Muscle layer of duodenum (tissue), 2 donors: ENCODE results near the gene ZNF689.
"Not testable (repeated sequence)": the region's sequence is repeated elsewhere in the genome, so short reads cannot be mapped to it uniquely, and the experiment has no call there.

Experiments
- H3K27ac ChIP-seq: one replicate; pipeline ENCODE4 v1.7.0; 2013; ENCODE audit warnings: mild to moderate bottlenecking, low read length
- H3K27me3 ChIP-seq: one replicate; pipeline ENCODE4 v1.7.0; 2013; ENCODE audit warnings: low read depth, mild to moderate bottlenecking, control low read depth, low read length
- H3K36me3 ChIP-seq, 2 donors: one replicate each; pipeline ENCODE4 v1.7.0; 2013; ENCODE audit warnings: low read length in 2 of 2, control low read depth in 1 of 2, mild to moderate bottlenecking in 1 of 2; ENCODE audit not compliant: insufficient read depth in 2 of 2, control insufficient read depth in 1 of 2
- H3K4me1 ChIP-seq, 2 donors: one replicate each; pipeline ENCODE4 v1.7.0; 2013; ENCODE audit warnings: low read length in 2 of 2, mild to moderate bottlenecking in 2 of 2, control low read depth in 1 of 2, moderate library complexity in 1 of 2; ENCODE audit not compliant: insufficient read depth in 2 of 2, control insufficient read depth in 1 of 2
- H3K4me3 ChIP-seq, 2 donors: one replicate each; pipeline ENCODE4 v1.7.0; 2013; ENCODE audit warnings: low read length in 2 of 2, low read depth in 1 of 2, mild to moderate bottlenecking in 1 of 2
- H3K9me3 ChIP-seq, 2 donors: one replicate each; pipeline ENCODE4 v1.7.0; 2013; ENCODE audit warnings: low read length in 2 of 2, control low read depth in 1 of 2, mild to moderate bottlenecking in 1 of 2; ENCODE audit not compliant: control insufficient read depth in 1 of 2
- donor health status: healthy.

The ZNF689 gene

GRCh38 chr16:30609002-30609925 is 925 bp downstream of the ZNF689 start:
- peak overlapping the region; percentile 91 to 94 for H3K4me3 ChIP-seq
- peaks cover 6 to 24% of the 10 kb centered on the region in 2 donors for H3K4me1 ChIP-seq
- no peaks in the 10 kb centered on the region for H3K9me3 ChIP-seq
- peak overlapping the region; percentile 94 for H3K27ac ChIP-seq
- H3K27me3 ChIP-seq: no peaks in the 10 kb centered on the region
- H3K36me3 ChIP-seq: peaks cover under 1 to 17% of the 10 kb centered on the region in 2 donors

- Histone ChIP-seq H3K27ac (no peak overlapping the region), H3K4me1 (peaks cover 19 to 43% of the 10 kb centered on the region in 2 donors), H3K9me3 (no peaks in the 10 kb centered on the region), H3K36me3 (peaks cover 11 to 32% of the 10 kb centered on the region in 2 donors), H3K27me3 (no peaks in the 10 kb centered on the region), H3K4me3 (no peak overlapping the region)
Measured at GRCh38 chr16:30606004-30606403, 4.2 kb downstream of the ZNF689 start.

GRCh38 chr16:30605158-30605557 is 5.0 kb downstream of the ZNF689 start:
- Histone ChIP-seq H3K4me1 (peaks cover 19 to 40% of the 10 kb centered on the region in 2 donors), H3K27me3 (no peaks in the 10 kb centered on the region), H3K36me3 (peaks cover 11 to 32% of the 10 kb centered on the region in 2 donors), H3K27ac (no peak overlapping the region), H3K9me3 (no peaks in the 10 kb centered on the region), H3K4me3 (no peak overlapping the region)

GRCh38 chr16:30604316-30604947 is 5.8 kb downstream of the ZNF689 start:
- H3K36me3 ChIP-seq: peaks cover 11 to 32% of the 10 kb centered on the region in 2 donors
- H3K27me3 ChIP-seq: no peaks in the 10 kb centered on the region
- no peaks in the 10 kb centered on the region for H3K9me3 ChIP-seq
- no peak overlapping the region for H3K4me3 ChIP-seq
- H3K27ac ChIP-seq: no peak overlapping the region
- H3K4me1 ChIP-seq: peaks cover 19 to 40% of the 10 kb centered on the region in 2 donors

GRCh38 chr16:30603945-30604315 is 6.3 kb downstream of the ZNF689 start:
- peaks cover 17 to 35% of the 10 kb centered on the region in 2 donors for H3K4me1 ChIP-seq
- peaks cover 11 to 32% of the 10 kb centered on the region in 2 donors for H3K36me3 ChIP-seq
- H3K27ac ChIP-seq: peak overlapping the region; percentile 27
- no peaks in the 10 kb centered on the region for H3K27me3 ChIP-seq
- no peak overlapping the region for H3K4me3 ChIP-seq
- H3K9me3 ChIP-seq: no peaks in the 10 kb centered on the region

GRCh38 chr16:30602616-30603277 is 7.4 kb downstream of the ZNF689 start:
- Histone ChIP-seq H3K27ac (peak overlapping the region; percentile 27), H3K4me3 (no peak overlapping the region), H3K36me3 (peaks cover 11 to 27% of the 10 kb centered on the region in 2 donors), H3K9me3 (no peaks in the 10 kb centered on the region), H3K27me3 (no peaks in the 10 kb centered on the region), H3K4me1 (peaks cover 13 to 28% of the 10 kb centered on the region in 2 donors)

- peaks cover 11 to 27% of the 10 kb centered on the region in 2 donors for H3K36me3 ChIP-seq
- H3K27me3 ChIP-seq: no peaks in the 10 kb centered on the region
- peaks cover 13 to 28% of the 10 kb centered on the region in 2 donors for H3K4me1 ChIP-seq
- H3K27ac ChIP-seq: peak overlapping the region; percentile 14
- H3K9me3 ChIP-seq: no peaks in the 10 kb centered on the region
- no peak overlapping the region for H3K4me3 ChIP-seq
Measured at GRCh38 chr16:30601966-30602365, 8.2 kb downstream of the ZNF689 start.

GRCh38 chr16:30600929-30601328 is 9.3 kb downstream of the ZNF689 start:
- H3K9me3 ChIP-seq: no peaks in the 10 kb centered on the region
- H3K27me3 ChIP-seq: no peaks in the 10 kb centered on the region
- H3K27ac ChIP-seq: no peak overlapping the region
- peaks cover 11 to 27% of the 10 kb centered on the region in 2 donors for H3K36me3 ChIP-seq
- no peak overlapping the region for H3K4me3 ChIP-seq
- H3K4me1 ChIP-seq: peaks cover 13 to 28% of the 10 kb centered on the region in 2 donors

GRCh38 chr16:30600215-30600614 is 10.0 kb downstream of the ZNF689 start:
- H3K27me3 ChIP-seq: no peaks in the 10 kb centered on the region
- H3K27ac ChIP-seq: no peak overlapping the region
- H3K4me1 ChIP-seq: peaks cover 13 to 28% of the 10 kb centered on the region in 2 donors
- H3K36me3 ChIP-seq: peaks cover 11 to 24% of the 10 kb centered on the region in 2 donors
- no peaks in the 10 kb centered on the region for H3K9me3 ChIP-seq
- no peak overlapping the region for H3K4me3 ChIP-seq

GRCh38 chr16:30592871-30593270 is 17.3 kb downstream of the ZNF689 start:
- no peak overlapping the region for H3K27ac ChIP-seq
- no peak overlapping the region for H3K4me3 ChIP-seq
- no peaks in the 10 kb centered on the region for H3K4me1 ChIP-seq
- H3K9me3 ChIP-seq: no peaks in the 10 kb centered on the region
- peaks cover 0 to 2% of the 10 kb centered on the region in 2 donors for H3K36me3 ChIP-seq
- no peaks in the 10 kb centered on the region for H3K27me3 ChIP-seq

- H3K9me3 ChIP-seq, H3K27ac ChIP-seq, H3K4me1 ChIP-seq, H3K4me3 ChIP-seq, H3K36me3 ChIP-seq, H3K27me3 ChIP-seq: not testable (repeated sequence)
Measured at GRCh38 chr16:30590869-30591268, 19.3 kb downstream of the ZNF689 start.
